ENCODE results near the gene TEAD4. TPM values are rescaled to one million over a fixed set of nuclear protein-coding genes. Genes with fewer than 3 reads are reported as not detected.

The TEAD4 gene
- total RNA-seq, 1 donor from 2014 or later, result 0.41 TPM

DNA sequence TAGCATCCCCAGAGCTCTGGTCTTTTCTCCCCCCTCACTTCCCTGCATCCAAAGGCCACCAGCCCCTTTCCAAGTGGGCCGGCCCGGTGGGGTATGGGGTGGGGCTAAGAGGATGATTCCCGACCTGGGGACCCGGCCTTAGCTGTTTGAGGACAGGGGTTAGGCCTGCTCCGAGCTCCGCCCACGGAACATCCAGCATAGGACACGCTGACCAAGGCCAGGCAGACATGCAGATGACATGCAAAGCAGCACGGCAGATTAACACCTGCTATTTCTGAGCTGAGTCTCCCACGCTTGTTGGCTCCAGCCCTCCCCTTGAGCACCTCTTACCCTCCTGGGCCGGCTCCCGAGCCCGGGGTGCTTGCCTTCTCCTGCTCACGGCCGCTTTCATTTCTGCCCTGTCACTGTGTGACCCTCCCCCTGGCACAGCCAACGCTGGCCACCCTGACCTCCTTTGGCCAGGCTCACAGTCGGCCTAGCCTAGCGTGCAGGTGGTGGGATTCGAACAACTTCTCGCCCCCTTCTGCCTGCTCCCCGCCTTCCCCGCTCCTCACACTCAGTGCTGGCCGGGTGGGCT lies 40.2 kb downstream of the TEAD4 start:
- no peak for FAIRE-seq
- no peak for DNase-seq (ENCODE audit: low spot score in 2 of 2)

- DNase-seq (ENCODE audit: low spot score in 2 of 2), result no peak
- no peak for FAIRE-seq
These were observed 41.5 kb downstream of the TEAD4 start for GRCh38 chr12:3000548-3001275.

GRCh38 chr12:3002646-3003045 lies 43.4 kb downstream of the TEAD4 start:
- DNase-seq (ENCODE audit: low spot score in 2 of 2) (no peak), FAIRE-seq (no peak)

- DNase-seq (ENCODE audit: low spot score in 2 of 2), result no peak
- FAIRE-seq, result no peak
These were observed 44.3 kb downstream of the TEAD4 start for GRCh38 chr12:3003357-3003992.

- no peak for FAIRE-seq
- DNase-seq (ENCODE audit: low spot score in 2 of 2), result no peak
These were observed 45.7 kb downstream of the TEAD4 start for GRCh38 chr12:3004655-3005565.

- no peak for FAIRE-seq
- DNase-seq (ENCODE audit: low spot score in 2 of 2), result no peak
These were observed 46.5 kb downstream of the TEAD4 start for GRCh38 chr12:3005736-3006135.

DNA sequence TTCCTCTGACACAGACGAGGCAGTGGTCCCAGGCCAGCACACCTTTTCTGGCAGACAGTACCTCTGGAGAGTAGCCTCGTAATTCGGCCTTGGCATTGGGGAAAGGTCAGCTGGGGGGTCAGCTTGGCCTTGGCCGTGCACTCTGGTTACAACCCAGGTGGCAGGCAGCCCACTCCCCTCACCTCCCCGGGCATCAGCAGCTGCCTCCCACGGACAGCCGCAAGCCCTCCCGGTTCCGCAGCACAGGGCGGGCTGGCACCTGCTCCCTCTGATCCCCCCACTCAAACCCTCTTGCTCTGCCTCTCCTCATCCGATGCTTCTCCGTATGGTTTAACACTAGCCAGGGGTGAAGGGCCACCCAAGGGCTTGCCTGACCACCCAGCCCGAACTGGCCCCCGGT lies 50.6 kb downstream of the TEAD4 start:
- FAIRE-seq (no peak), DNase-seq (ENCODE audit: low spot score in 2 of 2) (no peak)

GRCh38 chr12:3010214-3010930 lies 51.2 kb downstream of the TEAD4 start:
- DNase-seq (ENCODE audit: low spot score in 2 of 2) (no peak), FAIRE-seq (no peak)

- no peak for FAIRE-seq
These were observed 53.6 kb downstream of the TEAD4 start for GRCh38 chr12:3012786-3013185.

GRCh38 chr12:3014641-3015040 lies 55.4 kb downstream of the TEAD4 start:
- no peak for FAIRE-seq

More at GRCh38 chr12:3012786-3013185, 53.6 kb downstream of the TEAD4 start:
- no peak for DNase-seq (ENCODE audit: low spot score in 2 of 2)

DNA sequence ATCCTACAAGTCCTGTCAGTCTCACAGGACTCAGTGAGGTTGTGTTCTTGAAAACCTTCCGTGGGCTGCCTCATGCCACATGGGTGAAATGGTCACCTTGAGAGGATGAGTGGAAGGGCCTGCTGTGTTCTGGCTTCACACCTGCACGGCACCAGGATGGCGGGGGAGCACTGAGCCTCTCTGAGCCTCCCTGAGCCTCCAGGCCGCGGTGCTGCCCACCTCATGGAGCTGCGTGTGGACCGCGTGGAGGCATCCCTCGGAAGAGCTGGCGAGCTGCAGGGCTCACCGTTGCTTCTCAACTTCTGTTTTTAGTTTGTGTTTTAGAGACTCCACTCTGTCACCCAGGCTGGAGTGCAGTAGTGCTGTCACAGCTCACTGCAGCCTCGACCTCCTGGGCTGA lies 56.2 kb downstream of the TEAD4 start:
- no peak for FAIRE-seq
- no peak for DNase-seq (ENCODE audit: low spot score in 2 of 2)

More at GRCh38 chr12:3014641-3015040, 55.4 kb downstream of the TEAD4 start:
- DNase-seq (ENCODE audit: low spot score in 2 of 2), result no peak

GRCh38 chr12:3016191-3016590 lies 57.0 kb downstream of the TEAD4 start:
- FAIRE-seq (no peak), DNase-seq (ENCODE audit: low spot score in 2 of 2) (no peak)

DNA sequence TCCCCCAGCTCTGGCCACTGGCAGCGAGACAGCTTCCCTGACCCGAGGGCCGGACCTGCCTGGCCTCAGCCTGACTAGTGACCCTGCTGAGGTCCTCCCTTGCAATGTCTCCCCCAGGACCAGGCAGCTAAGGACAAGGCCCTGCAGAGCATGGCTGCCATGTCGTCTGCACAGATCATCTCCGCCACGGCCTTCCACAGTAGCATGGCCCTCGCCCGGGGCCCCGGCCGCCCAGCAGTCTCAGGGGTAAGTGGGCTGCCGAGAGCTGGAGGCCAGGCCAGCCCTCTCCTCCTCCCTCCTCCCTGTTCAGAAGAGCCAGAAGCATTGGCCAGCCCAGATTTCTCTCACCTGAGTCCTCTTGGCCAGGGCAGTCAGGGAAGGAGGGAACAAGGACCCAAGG lies 58.1 kb downstream of the TEAD4 start:
- FAIRE-seq, result no peak
- no peak for DNase-seq (ENCODE audit: low spot score in 2 of 2)

DNA sequence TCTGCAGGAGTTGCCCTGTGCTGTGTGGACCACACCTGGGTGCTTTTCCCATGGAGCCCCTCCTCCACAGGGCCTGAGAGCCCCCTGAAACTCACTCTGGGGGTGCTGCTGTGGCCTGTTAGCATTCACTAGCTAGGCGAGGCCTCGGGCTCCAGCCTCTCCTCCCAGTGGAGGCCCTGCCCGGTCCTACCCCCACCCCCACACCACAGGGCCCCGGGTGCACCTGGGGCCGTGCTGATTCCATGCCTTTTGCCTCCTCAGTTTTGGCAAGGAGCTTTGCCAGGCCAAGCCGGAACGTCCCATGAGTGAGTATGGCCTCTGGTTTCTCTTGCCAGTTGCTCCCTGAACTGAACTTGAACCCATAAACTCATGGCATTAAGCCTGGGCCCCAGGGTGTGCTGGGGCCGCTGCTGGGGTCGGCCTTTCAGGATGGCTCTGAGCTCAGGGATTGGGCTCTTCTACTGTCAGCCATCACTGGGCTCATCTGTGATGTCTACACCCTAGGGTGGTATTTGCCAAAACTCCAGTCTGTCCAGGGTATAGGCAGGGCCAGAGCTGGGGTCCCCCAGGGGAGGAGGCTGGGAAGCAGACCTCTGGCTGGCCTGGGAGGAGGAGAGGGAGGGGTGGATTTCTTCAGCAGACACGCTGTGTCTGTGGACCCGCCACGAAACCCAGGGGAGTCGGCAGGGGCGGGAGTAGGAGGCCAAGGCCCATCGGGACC lies 59.2 kb downstream of the TEAD4 start:
- DNase-seq (ENCODE audit: low spot score in 2 of 2) (no peak), FAIRE-seq (no peak)

GRCh38 chr12:3019005-3019680 lies 59.9 kb downstream of the TEAD4 start:
- no peak for FAIRE-seq
- no peak for DNase-seq (ENCODE audit: low spot score in 2 of 2)

- DNase-seq (ENCODE audit: low spot score in 2 of 2) (no peak), FAIRE-seq (no peak)
These were observed 61.2 kb downstream of the TEAD4 start for GRCh38 chr12:3020399-3020798.

GRCh38 chr12:3020850-3021435 lies 61.7 kb downstream of the TEAD4 start:
- FAIRE-seq, result no peak
- DNase-seq (ENCODE audit: low spot score in 2 of 2), result no peak

DNA sequence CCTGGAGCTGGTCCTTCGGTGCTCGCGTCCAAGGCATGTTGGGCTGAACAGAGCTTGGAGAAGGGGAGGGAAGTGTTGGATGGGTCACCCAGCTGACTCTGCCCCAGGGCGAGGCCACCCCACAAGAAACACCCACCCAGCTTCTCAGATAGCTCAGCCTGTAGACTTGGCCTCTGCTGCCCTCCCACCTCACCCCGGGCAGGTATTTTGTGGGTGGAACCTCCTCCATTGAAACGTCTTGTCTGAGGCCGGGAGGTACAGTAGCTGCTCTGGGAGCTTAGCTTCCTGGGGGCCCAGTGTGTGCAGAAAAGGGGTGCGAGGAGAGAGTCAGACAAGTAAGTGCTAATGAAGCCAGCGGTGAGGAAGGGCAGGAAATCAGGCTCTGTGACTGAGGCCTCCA lies 63.2 kb downstream of the TEAD4 start:
- FAIRE-seq (no peak), DNase-seq (ENCODE audit: low spot score in 2 of 2) (no peak)

GRCh38 chr12:3022961-3023360 lies 63.8 kb downstream of the TEAD4 start:
- FAIRE-seq (no peak), DNase-seq (ENCODE audit: low spot score in 2 of 2) (no peak)
